HG02610 (cell line): ENCODE measurements around the gene SLC5A3.

Source experiments
- ATAC-seq: cut with Tn5 transposase; IDR thresholded peaks from one replicate; pipeline ENCODE4 v1.9.1; 2021; ENCODE audit warnings: mild to moderate bottlenecking, moderate library complexity; ENCODE audit not compliant: unreplicated experiment

SLC5A3 gene

DNA sequence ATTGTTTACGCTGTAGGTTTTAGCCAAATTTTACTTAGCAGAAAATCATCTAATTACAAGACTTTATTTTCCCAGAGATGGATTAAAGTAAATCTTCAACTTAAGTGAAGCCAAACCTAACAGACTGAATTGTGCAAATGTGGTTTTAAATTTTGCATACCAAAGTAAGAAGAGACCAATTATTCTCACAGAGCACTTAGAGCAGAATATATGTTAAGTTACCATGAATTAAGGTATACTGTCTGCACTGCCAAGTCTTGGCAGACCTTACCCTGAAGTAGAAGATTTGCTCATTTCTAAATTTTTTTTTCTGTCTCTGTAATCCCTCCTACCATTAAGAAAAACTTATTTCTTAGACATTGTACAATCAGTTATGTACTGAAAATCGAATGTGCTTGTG lies 24.1 kb downstream of the SLC5A3 start:
- no peak for ATAC-seq

DNA sequence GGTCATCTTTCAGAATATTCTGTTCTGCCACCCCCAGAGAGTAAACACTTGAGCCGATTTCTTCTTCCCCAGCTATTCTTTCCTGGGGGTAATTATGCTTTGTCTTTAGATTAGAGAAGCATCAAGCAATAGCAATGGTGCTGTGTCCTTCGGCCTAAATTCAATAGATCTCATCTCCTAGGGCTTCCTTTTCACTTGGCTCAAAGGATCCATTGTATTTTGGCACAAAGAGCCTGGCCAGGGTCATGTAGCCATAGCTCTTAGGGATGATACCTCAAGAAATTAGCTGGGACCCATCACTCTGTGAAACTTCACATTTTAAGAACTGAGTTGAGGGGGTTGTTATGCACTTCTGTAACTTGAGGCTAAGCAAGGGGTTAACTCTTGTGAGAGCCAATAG lies 27.0 kb downstream of the SLC5A3 start:
- no peak for ATAC-seq

DNA sequence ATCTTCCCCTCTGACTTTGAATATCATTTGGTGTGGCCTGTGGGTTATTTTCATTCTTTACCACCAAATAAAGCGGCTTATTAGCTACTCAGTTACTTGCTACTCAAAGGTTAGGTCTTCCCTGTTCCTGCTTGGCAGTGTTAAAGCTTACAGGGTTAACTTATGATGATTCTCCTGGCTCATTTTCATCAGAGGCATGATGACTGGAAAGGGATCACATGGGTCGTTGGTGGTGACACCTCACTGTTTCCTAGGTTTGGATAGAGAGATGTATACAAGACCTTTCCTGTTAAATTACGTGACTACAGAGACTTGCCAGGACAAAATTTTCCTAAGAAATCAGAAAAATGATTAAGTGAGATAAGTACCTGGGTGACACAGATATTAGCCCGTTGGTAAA lies 27.4 kb downstream of the SLC5A3 start:
- ATAC-seq = no peak

DNA sequence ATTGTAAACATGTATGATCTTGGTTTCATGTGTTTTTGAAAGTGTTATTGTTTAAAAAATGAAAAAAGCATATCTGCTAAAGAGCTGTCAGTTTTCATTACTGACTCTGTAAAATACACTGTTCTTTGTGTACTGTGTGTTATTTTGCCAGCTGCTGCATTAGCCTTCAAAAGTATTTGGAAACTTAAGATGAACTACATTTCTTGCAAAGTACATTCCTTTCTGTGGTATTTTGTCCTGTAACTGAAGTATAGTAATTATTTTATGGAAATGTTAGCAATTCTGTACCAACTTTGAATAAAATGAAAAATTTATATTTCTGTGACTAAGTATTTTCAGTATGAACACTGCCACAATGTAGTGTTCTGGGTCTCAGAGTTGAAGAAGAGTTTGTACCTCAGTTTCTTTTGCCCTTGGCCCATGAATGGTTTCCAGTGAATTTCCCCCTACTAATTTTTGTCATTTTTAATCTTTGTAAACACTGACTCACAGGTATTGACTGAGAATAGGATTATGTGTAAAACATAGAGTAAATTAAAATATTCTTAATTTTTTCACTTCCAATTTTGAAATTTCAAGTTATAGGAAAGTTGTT lies 32.7 kb downstream of the SLC5A3 start:
- no peak for ATAC-seq

DNA sequence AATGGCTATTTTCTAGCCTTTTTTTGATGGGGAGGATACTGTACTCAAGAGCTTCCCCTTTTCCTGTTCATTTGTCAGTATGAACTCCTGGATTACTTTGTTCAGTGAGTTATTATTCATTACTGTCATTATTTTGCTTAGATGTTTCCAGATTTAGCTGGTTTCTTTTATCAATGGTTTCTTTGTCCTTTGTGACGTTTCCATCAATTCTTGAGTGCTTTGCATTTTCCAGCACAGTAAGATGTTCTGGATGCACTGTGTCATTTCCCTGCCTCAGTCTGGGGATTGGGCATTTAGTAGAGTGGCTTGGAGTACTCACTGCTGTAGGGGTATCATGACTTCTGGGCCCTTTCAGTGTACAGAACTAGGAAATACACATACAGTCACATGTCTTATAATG lies 34.2 kb downstream of the SLC5A3 start:
- no peak for ATAC-seq

DNA sequence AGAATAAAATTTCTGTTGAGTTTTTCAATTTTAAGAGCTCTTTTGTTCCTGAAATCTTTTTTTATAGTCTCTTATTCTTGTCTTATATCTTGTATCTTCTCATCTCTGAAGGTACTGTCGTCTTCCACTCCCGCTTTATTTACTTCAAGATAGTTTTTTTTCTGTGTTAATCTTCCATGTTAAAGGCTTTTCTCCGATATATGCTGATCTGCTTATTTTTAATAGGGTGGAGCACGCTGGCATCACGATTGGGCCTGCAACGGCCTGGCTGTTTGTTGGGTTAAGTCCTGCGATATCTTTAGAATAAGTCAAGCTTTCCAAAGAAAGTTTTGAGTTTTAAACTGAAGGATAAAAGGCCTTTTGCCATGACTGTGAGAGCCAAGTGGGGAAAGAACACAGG lies 35.7 kb downstream of the SLC5A3 start:
- no peak for ATAC-seq

DNA sequence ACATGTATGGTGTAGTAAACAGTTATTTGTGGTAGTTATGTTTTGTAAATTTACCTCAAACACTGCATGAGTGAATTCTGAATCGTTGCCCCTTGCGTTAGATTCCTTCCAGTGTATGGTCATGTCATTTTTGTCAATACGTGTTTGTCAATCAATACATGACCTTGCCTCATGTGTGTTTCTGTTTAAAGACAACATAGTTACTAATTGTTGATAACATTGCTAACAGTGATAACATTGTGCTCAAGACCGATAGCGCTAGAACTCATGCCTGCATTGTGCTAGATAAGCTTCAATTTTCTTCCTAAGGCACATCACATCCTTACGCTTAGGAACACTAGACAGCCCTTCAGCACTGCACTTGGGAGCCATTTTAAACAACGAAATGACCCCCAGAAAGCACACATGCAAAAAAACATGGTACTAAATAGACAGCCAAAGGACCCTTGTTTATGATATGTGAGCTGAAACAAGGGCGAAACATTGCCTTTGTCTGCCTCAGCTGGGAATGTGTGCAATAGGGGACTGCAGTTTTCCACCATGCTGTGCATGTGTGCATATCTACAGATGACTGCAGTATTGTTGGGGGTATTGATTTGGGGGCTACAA lies 37.3 kb downstream of the SLC5A3 start:
- no peak for ATAC-seq

DNA sequence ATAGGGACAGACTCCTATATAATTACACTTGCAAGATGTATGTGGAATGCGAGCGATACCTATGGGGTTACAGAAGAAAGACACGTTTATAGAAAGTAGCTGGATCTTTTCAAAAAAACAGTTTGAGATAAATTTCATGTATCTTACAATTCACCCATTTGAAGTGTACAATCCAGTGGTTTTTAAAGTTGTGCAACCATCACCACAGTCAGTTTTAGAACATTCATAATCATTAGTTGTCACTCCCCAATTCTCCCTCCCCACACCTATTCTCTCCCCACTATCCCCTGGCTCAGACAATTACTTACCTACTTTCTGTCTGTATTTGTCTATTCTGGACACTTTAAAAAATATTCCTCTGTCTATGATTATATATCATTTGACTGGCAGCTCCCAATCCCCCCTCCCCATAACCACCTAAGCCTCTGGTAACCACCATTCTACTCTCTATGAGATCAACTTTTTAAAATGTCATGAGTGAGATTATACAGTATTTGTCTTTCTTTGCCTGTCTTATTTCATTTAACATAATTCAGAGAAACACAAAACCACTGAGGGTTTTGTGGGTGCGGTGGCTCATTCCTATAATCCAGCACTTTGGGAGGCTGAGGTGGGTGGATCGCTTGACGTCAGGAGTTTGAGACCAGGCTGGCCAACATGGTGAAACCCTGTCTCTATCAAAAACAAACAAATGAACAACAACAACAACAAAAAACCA lies 39.1 kb downstream of the SLC5A3 start:
- ATAC-seq = no peak

DNA sequence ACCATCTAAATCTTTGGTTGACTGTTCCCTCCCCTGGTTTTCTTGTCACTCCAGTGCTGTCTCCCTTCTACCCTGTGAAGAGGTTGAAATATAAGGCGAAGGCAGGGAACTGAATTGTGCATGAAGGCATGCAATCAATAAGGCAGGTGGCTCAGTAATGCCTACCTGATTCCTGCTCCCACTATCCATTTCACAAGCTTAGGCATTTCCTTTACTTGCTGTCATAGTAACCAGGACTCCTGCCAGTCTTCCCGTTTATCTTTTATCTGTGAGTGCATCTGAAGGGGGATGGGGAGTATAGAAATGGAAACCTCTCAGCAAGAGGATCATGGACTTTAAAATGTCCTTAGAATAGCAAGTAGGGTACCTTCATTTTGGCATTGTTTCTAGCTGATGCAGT lies 40.5 kb downstream of the SLC5A3 start:
- no peak for ATAC-seq

DNA sequence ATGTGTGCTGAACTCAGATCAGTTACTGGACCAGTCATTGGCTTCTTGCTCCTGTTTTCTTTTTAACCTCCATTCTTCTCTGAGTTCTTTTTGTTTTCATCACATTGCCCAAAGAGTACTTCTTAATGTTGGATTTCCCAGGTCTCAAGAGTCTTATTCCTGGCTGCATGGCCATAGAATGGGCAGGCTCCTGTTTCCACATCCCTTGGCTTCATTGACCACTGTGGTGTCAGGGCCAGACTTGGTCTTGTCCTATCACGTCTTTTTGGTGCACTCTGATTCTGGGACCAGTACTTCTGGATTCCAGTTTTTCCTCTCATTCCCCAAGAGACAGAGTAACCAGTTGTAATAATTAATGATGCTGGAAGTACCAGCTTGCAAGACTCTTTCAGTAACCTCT lies 41.8 kb downstream of the SLC5A3 start:
- ATAC-seq = no peak

DNA sequence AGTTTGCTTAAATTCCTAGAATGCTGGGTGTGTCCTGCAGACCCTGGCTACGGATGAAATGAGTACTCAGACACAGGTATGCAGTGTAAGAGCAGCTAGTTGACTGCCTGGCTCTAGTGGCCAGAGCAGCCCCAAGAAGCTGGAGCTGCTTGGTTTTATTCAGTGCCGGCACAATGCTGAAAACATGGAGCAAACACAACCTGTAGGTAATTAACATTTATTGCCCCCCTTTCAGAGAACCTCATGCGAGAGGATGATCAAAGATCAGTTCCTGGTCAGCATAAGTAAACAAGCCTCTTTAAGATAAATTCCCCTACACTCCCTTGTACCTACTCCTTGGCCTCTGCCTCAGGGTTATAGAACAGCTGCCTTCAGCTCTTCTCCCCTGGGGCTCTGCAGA lies 43.2 kb downstream of the SLC5A3 start:
- ATAC-seq = no peak

DNA sequence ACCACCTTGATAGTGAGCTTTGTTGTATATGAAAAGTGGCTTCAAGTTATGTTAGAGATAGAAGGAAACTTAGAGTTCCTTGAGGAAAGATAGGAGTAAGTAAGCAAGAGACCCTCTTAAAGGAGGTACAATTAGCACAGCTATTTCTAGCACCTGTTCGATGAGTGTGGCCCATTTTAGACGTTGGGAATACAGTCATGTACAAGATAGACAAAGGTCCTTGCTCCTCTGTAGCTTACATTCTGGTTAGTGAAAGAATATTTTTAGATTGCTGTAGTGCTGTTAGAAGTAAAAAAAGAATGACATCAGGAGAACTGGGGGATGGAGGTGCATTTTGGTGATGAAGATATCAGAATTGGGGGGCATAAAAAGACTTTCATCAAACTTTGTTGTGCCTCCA lies 47.5 kb downstream of the SLC5A3 start:
- ATAC-seq = no peak

DNA sequence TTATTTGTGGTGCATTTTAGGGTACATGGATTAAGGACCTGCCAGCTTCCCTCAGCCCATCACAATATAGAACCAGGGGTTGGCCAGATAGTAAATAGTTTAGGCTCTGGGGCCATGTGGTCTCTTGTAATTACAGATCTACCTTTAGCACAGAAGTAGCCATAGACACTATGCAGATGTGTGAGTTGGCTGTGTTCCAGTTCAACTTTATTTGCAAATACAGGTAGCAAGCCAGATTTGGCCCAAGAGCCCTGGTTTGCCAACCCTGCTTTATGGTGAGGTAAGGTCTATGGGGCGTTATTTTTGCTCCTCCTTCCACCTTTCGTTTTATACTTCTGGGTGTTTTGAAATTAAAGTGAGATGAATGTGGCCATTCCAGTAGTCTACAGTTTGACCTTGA lies 48.7 kb downstream of the SLC5A3 start:
- ATAC-seq = no peak
